ENCODE data around the gene EDEM2.
"Not testable (repeated sequence)": the region's sequence is repeated elsewhere in the genome, so short reads cannot be mapped to it uniquely, and the experiment has no call there.

The EDEM2 gene

GRCh38 chr20:35122756-35123405 is 24.3 kb downstream of the EDEM2 start:
- no peak for DNase-seq

- no peak for DNase-seq
Measured at GRCh38 chr20:35121186-35121585, 25.9 kb downstream of the EDEM2 start.

- DNase-seq: peak; percentile 49
Measured at GRCh38 chr20:35120012-35120701, 27.0 kb downstream of the EDEM2 start.

GRCh38 chr20:35117629-35118028 is 29.5 kb downstream of the EDEM2 start:
- no peak for DNase-seq

GRCh38 chr20:35117196-35117595 is 29.9 kb downstream of the EDEM2 start:
- peak; percentile 72 for DNase-seq

- DNase-seq: no peak
Measured at GRCh38 chr20:35116258-35116657, 30.9 kb downstream of the EDEM2 start.

GRCh38 chr20:35115606-35116005 is 31.5 kb downstream of the EDEM2 start:
- DNase-seq: no peak

- not testable (repeated sequence) for DNase-seq
Measured at GRCh38 chr20:35112276-35112675, 34.9 kb downstream of the EDEM2 start.

- peak; percentile 93 for DNase-seq
Measured at GRCh38 chr20:35111141-35111888, 35.8 kb downstream of the EDEM2 start.

- DNase-seq: no peak
Measured at GRCh38 chr20:35108921-35109320, 38.2 kb downstream of the EDEM2 start.

GRCh38 chr20:35106827-35107380 is 40.2 kb downstream of the EDEM2 start:
- peak; percentile 52 for DNase-seq

- peak; percentile 31 for DNase-seq
Measured at GRCh38 chr20:35104685-35105295, 42.3 kb downstream of the EDEM2 start.

- no peak for DNase-seq
Measured at GRCh38 chr20:35101620-35102019, 45.5 kb downstream of the EDEM2 start.

GRCh38 chr20:35093267-35093884 is 53.8 kb downstream of the EDEM2 start:
- DNase-seq: peak; percentile 81

GRCh38 chr20:35092524-35093266 is 54.4 kb downstream of the EDEM2 start, which contains the start of gene TRPC4AP:
Gene TRPC4AP, minus strand, starts transcription at chr20:35092807. Its CDS starts 26 bp downstream, at chr20:35092781.
- DNase-seq: peak; percentile 86

GRCh38 chr20:35091816-35092523 is 55.2 kb downstream of the EDEM2 start:
- DNase-seq: no peak

- no peak for DNase-seq
Measured at GRCh38 chr20:35088231-35089145, 58.6 kb downstream of the EDEM2 start.

- peak; percentile 18 for DNase-seq
Measured at GRCh38 chr20:35087791-35088190, 59.3 kb downstream of the EDEM2 start.

GRCh38 chr20:35087355-35087754 is 59.8 kb downstream of the EDEM2 start:
- no peak for DNase-seq

All from HCEC 1CT (cell line).